Activated CD4-positive, CD25-positive, alpha-beta regulatory T cell treated with anti-CD3 and anti-CD28 coated beads, Interleukin-2, amount 50 U/mL, for 72 hours (primary cell): Measurements from ENCODE around the gene RNF217.
"Not testable (repeated sequence)": the region's sequence is repeated elsewhere in the genome, so short reads cannot be mapped to it uniquely, and the experiment has no call there.

Source experiments
- DNase-seq: peaks from one replicate; pipeline ENCODE4 v3.0.0; 2021

The RNF217 gene

GRCh38 chr6:124963416-124963785 lies 1.2 kb downstream of the RNF217 start:
- no peak for DNase-seq

- no peak for DNase-seq
Observed at GRCh38 chr6:124963831-124964763, 1.9 kb downstream of the RNF217 start.

- DNase-seq, result no peak
Observed at GRCh38 chr6:124964764-124965105, 2.5 kb downstream of the RNF217 start.

- not testable (repeated sequence) for DNase-seq
Observed at GRCh38 chr6:124965424-124965850, 3.2 kb downstream of the RNF217 start.

GRCh38 chr6:124967444-124967843 lies 5.2 kb downstream of the RNF217 start:
- no peak for DNase-seq

GRCh38 chr6:124968401-124968800 lies 6.2 kb downstream of the RNF217 start:
- DNase-seq, result no peak

GRCh38 chr6:124970243-124970642 lies 8.0 kb downstream of the RNF217 start:
- DNase-seq, result no peak

GRCh38 chr6:124970763-124971162 lies 8.5 kb downstream of the RNF217 start:
- DNase-seq, result no peak

- no peak for DNase-seq
Observed at GRCh38 chr6:124973780-124974179, 11.5 kb downstream of the RNF217 start.

- no peak for DNase-seq
Observed at GRCh38 chr6:124974771-124975377, 12.6 kb downstream of the RNF217 start.

GRCh38 chr6:124977067-124977908 lies 15.1 kb downstream of the RNF217 start:
- DNase-seq, result no peak

- no peak for DNase-seq
Observed at GRCh38 chr6:124978451-124979293, 16.4 kb downstream of the RNF217 start.

- DNase-seq, result no peak
Observed at GRCh38 chr6:124979294-124979678, 17.0 kb downstream of the RNF217 start.

- DNase-seq, result no peak
Observed at GRCh38 chr6:124982669-124983068, 20.4 kb downstream of the RNF217 start.

GRCh38 chr6:124983383-124984083 lies 21.3 kb downstream of the RNF217 start:
- no peak for DNase-seq

GRCh38 chr6:124984668-124985338 lies 22.6 kb downstream of the RNF217 start:
- DNase-seq, result no peak

- DNase-seq, result no peak
Observed at GRCh38 chr6:124986164-124986563, 23.9 kb downstream of the RNF217 start.

GRCh38 chr6:124987291-124987690 lies 25.1 kb downstream of the RNF217 start:
- DNase-seq, result no peak

GRCh38 chr6:124987999-124988591 lies 25.9 kb downstream of the RNF217 start:
- no peak for DNase-seq

GRCh38 chr6:124989136-124989983 lies 27.1 kb downstream of the RNF217 start:
- no peak for DNase-seq
